NCI-H2196 treated with DMSO at 0.1 percent for 48 hours (cell line): Measurements from ENCODE around the gene IPCEF1.

Source experiments
- DNase-seq: peaks from one replicate; lab custom pipeline; 2025; ENCODE audit not compliant: unreplicated experiment; lab: John Stamatoyannopoulos, UW

IPCEF1 gene

DNA sequence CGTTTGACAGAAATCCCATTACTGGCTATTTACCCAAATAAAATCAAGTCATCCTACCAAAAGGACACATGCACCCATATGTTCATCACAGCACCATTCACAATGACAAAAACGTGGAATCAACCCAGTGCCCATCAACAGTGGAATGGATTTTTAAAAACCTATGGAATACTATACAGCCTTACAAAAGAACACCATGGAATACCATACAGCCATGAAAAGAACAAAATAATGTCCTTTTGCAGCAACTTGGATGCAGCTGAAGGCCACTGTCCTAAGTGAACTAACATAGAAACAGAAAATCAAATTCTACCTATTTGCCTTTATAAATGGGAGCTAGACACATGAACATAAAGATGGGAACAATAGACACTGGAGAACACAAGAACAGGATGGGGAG, 17.4 kb upstream of the IPCEF1 start:
- no peak for DNase-seq

DNA sequence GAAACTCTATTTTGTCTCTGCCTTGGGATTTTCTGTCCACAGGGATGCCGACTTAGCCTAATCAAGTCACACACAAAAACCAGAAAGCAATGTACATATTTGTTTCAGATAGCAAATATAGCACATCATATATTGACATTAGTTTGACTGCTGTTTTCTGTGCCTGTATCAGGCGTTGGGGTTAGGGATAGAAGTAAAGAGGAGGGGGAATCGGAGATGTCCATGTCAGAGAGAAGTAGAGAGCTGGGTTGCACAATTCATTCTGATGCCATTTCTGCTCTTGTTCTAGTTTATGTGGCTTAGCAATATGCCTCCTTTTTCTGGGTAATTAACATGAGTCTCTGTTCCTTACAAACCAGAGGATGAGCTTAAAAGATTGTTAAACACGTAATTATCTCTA, 14.7 kb upstream of the IPCEF1 start:
- no peak for DNase-seq

DNA sequence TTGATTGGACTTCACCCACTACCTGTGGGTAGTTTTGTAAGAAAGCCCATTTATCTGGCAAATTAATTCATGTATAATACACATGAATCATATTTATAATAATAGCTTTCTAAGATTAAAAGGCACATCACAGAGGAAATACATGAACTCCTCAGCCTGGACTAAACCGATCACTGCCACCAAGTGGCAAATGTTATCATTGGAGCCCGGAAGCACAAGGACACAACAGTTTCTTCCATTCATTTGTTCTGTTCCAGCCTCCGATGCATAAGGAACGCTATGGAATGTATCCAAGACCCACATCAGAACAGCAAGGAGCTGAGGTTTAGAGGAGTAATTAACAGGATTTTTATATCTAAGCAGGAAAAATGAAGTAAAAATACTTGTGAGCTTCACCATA, 13.9 kb upstream of the IPCEF1 start:
- no peak for DNase-seq

DNA sequence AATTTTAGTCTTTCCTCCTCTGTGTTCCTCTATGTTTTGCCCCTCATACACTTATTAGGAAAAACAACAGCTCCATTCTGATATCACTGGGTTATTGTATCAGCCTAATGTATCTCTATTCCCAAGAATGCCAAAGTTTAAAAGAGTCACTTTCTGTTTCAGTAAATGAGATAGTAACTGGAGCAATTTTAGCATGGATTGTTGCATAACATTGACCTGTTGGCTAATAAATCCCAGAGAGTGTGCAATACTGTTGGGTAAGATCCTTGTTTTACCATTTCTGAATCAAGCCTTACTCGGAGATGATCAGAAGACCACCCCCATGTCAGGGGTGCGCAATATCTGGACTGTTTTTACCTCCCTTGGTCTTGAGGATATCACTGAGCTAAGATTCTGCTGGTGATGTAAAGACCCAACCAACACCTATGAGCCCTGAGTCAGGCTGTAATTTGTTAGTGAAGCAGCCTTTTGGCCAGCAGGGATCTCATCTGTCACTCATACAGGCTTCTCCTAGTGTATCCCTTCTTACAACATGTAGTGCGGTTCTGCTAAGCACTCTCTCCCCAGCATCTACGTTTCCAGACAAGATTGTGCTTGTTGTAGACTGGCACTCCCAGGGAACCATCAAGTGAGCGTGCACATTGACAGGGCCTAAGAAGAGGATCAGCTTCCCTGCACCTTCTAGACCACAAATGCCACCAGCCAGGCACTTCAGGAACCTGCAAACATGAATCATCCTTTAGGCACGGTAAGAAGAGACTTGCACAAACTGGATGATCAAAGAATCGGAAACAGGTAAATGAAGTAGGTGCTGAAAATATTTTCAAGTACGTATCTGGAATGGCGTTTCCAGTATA, 11.5 kb upstream of the IPCEF1 start:
- DNase-seq: no peak

DNA sequence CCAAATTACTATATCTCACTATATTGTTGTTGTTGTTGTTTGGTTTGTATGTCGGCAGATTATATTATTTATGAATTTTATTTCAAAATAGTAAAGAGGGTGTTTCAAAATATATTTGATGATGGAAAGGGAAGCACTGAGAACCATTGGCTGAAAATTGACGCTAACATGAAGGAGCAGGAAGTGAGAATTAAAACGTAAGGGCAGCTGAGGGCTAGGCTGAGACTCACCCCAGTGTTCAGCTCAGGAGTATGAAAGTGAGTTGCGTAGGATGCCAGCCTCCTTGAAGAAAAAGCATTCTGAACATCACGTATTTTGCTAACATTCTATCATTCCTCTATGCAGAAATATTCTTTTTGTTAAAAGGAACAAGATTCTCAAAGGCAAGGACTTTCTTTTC, 10.7 kb upstream of the IPCEF1 start:
- no peak for DNase-seq

DNA sequence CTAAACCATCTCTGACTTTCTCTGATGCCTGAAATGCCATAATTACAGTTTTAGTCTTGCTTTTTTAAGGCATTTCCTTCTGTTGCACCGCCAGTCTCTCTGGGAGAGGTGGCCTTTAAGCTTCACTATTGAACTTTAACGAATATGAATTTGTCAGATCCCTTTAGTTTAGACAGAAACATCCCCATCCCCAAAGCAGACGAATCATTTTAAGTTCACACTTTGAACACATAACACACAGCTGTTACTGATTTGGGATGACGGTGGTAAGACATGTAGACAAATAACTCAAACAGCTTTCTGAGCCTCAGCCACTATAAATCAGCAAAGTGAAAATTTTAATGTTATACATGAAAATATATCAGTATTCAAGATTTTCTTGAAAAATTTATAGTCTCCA, 7.2 kb upstream of the IPCEF1 start:
- no peak for DNase-seq

DNA sequence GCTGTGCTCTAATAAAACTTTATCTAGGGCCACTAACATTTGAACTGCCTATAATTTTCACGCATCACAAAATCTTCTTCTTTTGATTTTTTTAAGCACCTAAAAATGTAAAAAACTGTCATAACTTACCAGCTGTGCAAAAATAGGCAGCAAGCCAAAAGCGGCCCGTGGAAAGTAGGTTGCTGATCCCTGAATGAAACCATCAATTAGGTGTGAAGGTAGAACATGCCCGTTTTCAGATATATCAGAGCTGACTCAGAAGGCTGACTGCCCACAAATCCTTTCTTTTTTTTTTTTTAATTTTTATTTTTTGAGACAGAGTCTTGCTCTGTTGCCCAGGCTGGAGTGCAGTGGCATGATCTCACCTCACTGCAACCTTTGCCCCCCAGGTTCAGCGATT, 4.9 kb upstream of the IPCEF1 start:
- no peak for DNase-seq

DNA sequence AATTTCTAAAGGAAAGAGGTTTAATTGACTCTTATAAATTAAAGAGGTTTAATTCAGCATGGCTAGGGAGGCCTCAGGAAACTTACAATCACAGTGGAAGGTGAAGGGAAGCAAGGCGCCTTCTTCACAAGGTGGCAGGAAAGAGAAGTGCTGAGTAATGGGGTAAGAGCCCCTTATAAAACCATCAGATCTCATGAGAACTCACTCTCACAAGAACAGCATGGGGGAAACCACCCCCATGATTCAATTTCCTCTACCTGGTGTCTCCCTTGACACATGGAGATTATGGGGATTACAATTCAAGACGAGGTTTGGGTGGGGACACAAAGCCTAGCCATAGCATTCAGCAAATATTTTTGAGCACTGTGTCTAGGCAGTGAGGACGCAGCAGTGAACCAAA, 3.9 kb upstream of the IPCEF1 start:
- no peak for DNase-seq

DNA sequence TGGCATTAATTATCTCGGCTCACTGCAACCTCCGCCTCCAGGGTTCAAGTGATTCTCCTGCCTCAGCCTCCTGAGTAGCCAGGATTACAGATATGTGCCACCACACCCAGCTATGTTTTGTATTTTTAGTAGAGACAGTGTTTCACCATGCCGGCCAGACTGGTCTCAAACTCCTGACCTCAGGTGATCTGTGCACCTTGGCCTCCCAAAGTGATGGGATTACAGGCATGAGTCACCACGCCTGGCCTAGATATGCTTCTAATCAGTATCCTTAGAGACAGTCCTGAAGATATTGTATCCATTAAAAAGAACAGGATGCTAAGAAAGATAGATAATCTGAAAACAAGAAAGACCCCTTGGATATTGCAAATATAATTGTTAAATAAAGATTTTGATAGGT, 3.1 kb upstream of the IPCEF1 start:
- DNase-seq: no peak

DNA sequence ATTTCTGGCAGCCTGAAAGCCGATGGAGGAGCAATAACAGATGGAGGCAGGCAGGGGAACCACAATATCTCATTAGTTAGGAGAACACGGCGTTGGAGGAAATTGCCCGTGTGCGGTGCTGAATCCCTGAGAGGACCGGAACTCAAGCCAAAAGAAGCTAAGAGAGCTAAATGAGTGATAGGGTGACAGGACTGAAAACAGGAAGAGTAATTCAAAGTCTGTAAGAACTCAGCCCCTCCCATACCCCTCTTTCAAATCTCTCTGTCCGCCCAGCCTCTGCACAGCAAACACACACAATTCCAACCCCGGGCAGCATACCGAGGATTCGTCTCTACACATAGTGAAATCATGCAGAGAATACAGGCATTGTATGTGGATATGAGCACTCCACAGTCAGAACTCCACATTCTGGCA, 2.6 kb upstream of the IPCEF1 start:
- no peak for DNase-seq

DNA sequence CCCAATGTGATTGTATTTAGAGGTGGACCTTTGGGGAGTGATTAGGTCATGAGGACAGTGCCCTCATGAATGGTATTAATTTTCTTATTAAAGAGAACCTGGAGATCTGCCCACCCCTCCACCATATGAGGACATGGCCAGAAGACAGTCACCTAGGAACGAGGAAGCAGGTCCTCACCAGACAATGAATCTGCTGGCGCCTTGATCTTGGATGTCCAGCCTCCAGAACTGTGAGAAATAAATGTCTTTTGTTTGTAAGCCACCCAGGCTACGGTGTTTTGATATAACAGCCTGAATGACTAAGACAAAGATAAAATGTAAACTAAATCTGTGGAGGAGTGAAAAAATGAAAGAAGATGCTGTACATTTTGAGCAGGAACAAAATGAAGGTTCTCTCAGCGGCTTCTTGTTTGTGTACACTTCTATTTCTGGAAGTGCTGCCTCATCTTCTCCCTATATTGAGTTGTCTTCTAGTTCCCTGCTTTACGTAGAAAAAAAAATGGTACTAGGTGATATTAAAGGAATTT, 1.5 kb upstream of the IPCEF1 start:
- DNase-seq: no peak

DNA sequence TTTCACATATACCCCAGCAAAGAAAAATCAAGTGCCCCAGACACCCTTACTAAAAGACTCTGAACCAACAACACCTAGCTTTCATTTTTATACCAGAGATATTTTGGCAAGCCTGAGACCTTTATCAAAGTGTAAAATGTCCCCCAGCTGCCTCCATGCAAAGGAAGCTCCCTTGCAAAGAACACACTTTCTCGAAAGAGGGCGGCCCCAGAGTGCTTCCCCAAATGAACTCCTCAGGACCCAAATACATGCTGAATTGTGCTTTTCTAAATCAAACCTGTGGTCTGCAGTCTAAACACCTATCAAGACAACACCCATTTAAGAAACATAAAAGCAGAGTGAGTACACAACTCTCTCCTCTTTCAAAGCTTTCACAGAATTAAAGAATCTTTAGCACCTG, 490 bp downstream of the IPCEF1 start:
- no peak for DNase-seq

DNA sequence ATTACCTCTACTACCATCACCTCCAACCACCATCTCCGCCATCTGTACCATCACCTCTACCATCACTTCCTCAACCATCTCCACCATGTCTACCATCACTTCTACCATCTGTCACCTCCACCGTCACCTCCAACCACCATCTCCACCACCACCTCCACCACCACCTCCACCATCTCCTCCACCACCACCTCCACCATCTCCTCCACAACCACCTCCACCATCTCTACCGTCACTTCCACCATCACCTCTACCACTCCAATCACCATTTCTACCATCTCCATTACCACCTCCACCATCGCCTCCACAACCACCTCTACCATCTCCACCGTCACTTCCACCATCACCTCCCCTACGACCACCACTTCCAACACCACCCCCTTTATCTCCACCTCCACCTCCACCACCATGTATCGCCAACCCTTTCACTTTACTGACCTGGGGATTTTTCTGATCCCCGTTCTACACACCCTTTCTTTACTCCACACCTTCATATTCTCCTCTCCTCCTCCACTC, 2.3 kb downstream of the IPCEF1 start:
- DNase-seq: no peak

DNA sequence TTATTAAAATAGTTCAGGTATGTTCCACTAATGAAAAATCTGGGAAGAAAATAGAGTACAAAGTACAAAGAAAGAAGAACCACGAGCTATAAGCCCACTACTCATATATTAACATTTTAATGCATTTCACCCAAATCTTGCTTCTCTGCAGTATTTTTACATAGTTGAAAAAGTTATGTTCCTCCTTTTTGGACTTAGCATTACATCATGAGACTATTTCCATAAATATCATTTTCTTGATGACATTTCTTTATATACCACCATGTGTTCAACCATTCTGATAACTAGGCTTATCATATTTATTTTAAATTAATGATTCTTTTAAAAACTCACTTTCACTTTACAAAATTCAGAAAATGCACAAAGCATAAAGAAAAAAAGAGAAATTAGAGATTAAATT, 3.0 kb downstream of the IPCEF1 start:
- no peak for DNase-seq

DNA sequence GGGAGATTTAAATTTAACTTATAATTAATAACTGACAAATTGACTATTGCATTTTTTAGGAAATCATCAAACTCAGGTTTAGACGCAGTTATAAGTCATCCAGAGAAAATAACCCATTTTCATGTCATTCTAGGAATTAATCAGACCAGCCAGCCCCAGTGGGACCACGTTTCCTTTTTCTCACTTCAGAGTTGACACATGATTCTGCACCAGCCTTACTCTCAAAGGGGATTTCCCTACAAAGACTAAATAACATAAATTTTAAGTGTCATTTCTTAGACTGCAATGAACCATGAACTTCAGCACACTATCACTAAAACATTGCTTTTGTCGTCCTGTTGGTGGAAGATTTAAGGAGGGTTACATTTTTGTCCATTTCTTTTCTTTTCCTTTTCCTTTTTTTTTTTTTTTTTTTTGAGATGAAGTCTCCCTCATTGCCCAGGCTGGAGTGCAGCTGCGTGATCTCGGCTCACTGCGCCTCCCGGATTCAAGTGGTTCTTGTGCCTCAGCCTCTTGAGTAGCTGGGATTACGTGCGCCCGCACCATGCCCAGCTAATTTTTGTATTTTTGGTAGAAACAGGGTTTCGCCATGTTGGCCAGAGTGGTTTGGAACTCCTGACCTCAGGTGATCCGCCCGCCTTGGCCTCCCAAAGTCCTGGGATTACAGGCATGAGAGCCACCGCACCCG, 3.6 kb downstream of the IPCEF1 start:
- no peak for DNase-seq

DNA sequence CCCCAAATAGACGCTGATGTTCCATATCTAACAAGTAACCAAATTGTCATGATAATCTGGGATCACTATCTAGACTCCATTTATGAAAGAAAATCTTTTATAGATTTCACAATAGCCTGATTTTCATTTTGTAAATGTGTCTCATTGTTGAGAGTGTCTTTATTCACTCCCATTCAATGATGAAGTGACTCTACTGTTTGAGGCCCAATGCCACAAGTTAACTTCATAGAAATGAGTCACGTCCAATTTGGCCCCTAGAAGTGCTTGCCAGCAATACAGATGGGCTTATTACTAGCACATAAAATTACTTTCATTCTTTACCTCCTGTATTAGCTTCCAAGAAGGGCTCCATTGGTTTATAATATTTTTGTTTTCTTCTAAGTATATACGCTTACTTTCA, 6.3 kb downstream of the IPCEF1 start:
- DNase-seq: no peak

DNA sequence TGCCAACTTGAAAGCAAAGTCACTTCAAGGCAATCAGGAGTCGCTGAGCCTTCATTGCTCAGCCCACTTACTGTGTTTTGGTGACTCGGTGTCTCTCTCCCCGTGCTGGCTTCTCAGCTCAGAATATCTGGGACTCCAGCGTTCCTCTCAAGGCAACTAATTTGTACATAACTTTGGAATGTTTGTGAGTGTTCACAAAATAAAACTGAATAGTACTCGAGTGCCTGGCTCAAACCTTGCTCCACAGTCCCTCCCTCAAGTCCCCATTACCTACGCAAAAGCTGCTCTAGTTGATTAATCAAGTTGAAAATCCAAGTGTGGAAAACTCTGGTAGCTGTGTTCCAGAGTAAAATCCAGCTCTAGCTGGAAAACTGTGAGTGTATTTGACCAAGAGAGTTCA, 8.6 kb downstream of the IPCEF1 start:
- no peak for DNase-seq

DNA sequence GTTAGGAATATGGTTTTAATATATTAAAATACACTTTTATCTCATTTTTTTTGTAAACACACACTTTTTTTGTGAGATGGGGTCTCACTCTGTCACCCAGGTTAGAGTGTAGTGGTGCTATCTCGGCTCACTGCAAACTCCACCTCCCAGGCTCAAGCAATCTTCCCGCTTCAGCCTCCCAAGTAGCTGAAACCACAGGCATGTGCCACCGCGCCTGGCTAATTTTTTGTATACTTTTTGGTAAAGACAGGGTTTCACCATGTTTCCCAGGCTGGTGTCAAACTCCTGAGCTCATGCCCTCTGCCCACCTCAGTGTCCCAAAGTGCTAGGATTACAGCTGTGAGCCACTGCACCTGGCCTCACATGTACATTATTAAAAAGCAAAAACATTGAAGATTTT, 10.8 kb downstream of the IPCEF1 start:
- no peak for DNase-seq

DNA sequence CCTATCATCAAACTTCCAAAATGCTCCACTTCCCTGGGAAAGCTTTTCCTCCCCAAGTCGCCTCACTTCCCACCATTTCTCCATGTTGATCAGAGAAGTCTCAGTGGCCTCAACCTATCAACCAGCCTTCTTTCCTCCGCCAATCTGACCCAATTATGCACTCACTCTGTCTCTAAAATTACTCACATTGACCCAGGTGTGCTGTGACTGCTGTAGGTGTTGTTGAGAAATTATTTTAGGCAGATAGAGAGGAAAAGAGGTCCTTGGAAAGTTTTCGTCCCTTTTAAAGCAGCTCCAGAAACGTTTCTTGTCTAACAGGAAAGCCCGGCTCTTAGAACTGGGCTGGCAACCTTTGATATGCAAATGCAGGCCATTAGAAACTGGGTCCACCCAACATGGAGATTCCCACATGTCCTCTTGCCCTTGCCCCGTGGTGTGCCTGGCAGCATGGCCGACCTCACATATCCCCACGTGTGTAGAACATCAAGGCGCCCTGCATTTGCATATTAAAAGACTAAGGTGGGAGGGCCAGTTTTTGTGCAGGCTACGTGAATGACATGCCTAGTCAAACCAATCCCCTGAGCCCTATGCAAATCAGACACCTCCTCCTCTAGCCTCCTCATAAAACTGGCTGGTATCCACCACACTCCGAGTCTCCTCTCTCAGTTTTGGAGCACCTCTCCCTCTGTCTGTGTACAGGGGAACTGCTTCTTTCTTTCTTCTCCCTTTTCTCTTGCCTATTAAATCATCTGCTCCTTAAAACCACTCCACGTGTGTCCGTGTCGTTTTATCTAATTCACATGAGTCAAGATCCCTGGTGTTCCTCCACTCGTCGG, 12.9 kb downstream of the IPCEF1 start:
- peak; percentile 76 for DNase-seq

DNA sequence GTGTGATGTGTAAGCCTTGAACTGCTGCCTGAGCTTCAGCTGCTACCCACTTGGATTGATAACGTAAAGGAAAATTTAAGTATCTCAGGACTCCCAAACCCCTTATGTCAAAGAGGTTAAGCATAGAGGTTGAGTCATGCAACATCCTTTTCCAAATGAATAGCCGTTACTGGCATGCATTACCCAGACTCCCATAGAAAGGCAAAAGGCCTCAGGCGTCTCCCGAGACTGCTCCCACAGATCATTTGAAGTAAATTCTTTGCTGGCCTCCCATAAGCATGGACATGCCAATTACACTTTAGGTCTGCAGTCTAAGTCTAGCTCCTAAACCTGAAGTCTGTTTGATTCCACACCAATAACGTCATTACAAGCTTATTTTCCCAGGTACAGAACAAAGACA, 14.7 kb downstream of the IPCEF1 start:
- DNase-seq: no peak

DNA sequence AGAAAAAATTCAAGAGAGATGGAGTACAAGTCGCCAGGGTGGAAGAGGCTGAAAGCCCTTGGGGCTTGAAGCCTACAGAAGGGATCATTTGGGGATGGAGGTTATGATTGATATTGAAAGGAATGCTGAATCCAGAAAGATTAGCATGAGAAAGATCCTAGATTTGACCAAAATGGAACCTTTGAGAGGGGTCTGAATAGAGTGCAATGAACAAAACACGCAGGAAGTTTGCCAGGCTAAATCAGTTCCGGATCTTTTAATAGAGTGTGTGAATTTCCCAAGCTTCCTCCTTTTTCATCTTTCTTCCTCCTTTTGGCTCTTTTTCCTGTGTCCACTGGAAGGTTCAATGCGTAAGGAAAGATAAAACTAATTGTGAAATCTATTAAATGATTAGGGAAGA, 15.3 kb downstream of the IPCEF1 start:
- no peak for DNase-seq
